ENCODE measurements around the gene NOS1AP.
A peak's percentile ranks its signal among the peaks of the same experiment; 100 is the strongest.

The NOS1AP gene

GRCh38 chr1:162386292-162387225, 317.1 kb downstream of the NOS1AP start:
- no peak for DNase-seq (ENCODE audit: low read depth)

- DNase-seq (ENCODE audit: low read depth), result no peak
Measured at GRCh38 chr1:162387226-162388082, 318.0 kb downstream of the NOS1AP start.

DNA sequence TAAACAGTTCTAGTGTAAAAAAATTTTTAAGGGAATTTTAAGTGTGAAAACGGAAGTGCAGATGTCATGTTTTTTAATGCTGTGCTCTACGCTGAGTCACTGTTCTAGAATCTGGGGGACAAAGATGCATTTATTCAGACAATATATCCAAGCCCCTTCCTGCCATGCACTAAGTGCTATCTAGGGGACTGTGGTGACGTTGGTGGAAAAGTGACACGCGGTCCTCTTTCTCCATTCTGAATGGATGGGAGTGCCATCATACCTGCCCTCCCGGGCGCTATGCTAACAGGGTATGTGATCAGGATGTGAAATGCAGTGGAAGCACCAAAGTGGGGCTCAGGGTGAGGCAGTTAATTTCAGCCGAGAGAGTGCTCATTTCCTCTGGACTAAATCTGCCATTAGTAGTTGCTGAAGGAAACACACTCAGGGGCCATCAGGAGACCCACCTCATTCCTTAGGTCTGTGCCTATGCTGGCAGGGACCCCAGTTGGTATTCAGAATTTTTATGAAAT, 318.6 kb downstream of the NOS1AP start:
- DNase-seq (ENCODE audit: low read depth), result no peak

DNA sequence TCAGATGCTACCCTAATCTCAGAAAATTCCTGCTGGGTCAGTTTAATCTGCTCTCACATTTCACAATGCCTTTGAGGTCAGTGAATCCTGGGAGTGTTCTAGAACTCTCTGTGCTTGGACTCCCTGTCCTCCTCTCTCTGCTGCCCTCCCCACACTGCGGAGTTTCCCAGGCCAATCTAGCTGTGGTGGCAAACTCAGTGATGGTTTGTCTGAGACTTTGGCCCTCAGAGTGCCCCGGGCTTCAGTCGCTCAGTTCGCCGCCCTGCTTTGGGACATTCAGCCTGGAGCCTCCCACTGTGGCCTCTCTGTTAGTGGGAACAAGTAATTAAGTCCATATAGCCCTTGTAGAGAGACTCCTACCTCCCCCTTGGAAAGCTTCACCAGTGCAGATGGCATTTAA, 319.1 kb downstream of the NOS1AP start:
- no peak for DNase-seq (ENCODE audit: low read depth)

DNA sequence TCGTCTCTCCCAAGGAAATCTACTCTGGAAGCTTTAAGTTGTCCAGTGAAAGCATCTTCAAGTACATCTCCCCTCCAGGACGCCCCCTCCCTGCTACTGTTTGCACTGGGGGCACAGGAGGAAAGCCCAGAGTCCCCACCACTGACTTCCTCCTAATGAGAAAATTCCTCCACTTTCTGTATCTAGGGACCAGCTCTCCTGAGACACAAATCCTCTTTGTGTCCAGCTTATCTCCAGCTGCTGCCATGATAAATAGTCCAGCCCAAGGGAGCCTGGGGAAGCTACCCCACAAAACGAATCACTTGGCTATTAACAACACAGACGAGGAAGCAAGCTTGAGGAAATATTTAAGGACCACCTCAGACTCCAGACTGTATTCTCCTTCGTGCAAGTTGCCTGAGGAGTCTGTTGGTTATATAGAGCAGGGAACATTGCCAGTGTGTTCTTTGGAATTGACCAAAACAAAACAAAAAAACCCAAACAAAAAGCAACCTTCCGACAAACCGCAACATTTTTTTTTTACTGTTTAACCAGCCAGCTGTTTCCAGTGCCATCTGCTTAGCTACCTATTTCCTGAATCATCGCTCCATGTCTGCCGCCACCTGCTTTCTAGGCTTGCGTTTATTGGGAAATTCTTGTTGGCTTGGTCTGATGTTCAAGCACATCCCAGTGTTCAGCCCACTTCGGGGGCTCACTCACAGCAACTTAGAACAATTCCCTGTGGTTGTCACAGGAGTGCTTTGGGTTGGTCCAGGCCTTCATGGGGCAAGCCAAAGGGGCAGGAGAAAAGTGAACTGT, 319.7 kb downstream of the NOS1AP start:
- no peak for DNase-seq (ENCODE audit: low read depth)

- no peak for DNase-seq (ENCODE audit: low read depth)
Measured at GRCh38 chr1:162389971-162390370, 320.5 kb downstream of the NOS1AP start.

- DNase-seq (ENCODE audit: low read depth), result no peak
Measured at GRCh38 chr1:162390396-162391185, 321.1 kb downstream of the NOS1AP start.

DNA sequence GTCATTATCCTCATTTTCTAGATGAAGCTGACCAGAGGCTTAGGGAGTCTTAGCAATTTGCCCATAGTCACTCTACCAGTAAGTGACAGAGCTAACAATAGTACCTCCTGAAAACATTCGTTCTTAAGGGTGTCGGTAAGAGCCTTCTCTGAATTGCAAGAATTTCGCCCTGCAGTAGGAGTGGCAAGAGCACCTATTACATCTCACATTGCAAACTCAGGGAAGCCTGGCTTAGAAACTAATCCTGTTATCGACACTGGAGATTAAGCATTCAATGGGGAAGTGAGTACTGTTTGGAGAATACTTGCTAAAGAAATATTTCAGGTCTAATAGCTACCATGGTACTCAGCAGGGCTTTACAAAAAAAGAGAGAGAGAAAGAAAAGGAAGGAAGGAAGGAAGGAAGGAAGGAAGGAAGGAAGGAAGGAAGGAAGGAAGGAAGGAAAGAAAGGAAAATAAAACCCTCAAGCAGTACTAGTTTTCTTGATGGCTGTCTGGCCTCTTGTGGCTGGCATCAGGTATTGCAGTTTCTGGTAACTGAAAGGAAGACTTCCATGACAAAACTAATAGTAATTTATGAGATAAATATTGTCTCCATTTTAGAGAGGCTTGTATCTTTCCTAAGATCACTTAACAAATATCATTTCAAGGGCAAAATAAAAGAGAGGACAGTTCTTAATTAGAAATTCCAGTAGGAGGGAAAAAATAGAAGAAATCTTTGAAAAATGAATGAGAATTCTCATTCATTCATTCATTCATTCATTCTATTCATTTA, 322.5 kb downstream of the NOS1AP start:
- DNase-seq (ENCODE audit: low read depth), result no peak

DNA sequence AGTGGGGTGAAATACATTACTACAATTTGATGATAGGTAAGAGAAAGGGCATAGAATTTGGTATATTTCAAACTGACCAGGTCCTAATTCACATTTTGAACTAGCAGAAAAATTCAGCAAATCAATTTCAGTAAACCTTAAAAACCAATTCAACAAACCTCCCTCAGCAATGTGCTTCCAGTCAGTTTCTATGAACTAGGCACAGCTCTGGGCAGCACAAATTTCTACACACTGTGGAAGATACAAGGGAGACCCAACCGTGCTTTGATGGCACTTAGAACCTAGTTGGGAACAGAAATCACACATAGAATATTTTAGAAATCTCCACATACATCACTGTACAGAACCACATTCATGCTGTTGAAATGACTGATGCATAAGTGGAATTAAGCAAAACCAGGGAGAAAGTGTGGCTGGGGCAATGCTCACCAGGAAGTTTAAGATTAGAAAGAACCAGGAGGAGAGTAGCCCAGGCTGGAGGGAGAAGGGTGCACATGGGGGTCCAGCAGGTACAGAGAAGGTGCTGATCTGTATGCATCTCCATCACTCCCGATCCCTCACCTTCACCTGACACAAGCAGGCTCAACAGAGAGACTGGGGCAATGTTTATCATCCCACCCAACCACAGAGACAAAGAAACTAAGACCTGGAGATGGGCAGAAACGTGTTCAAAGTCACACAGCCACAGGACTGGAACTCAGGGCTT, 326.9 kb downstream of the NOS1AP start:
- DNase-seq (ENCODE audit: low read depth), result no peak

- no peak for DNase-seq (ENCODE audit: low read depth)
Measured at GRCh38 chr1:162397039-162397448, 327.6 kb downstream of the NOS1AP start.

- no peak for DNase-seq (ENCODE audit: low read depth)
Measured at GRCh38 chr1:162397943-162398560, 328.6 kb downstream of the NOS1AP start.

DNA sequence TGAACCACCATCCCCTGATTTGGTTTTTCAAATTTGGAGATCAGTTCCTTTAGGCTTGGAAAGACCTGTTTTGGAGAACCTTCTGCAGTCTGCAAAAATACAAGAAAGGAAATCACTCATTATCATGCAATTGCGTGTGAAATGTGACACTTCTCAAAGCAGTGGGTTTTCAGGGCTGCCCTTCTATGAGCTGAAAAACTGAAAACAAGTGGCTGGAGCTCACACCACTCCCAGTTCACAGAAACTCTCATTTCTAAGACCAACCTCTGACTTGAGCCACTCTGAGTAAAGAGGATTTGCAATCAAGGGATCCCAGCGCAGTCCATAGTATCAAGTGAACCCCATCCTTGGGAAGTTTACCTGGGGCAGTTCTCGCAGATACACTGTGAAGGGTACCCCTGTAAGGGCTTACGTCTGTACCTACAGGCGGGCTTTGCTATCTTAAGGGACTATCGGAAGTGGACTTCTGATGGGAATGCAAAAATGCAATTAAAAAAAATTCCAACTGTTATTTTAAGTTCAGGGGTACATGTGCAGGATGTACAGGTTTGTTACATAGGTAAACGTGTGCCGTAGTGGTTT, 329.6 kb downstream of the NOS1AP start:
- DNase-seq (ENCODE audit: low read depth), result no peak

DNA sequence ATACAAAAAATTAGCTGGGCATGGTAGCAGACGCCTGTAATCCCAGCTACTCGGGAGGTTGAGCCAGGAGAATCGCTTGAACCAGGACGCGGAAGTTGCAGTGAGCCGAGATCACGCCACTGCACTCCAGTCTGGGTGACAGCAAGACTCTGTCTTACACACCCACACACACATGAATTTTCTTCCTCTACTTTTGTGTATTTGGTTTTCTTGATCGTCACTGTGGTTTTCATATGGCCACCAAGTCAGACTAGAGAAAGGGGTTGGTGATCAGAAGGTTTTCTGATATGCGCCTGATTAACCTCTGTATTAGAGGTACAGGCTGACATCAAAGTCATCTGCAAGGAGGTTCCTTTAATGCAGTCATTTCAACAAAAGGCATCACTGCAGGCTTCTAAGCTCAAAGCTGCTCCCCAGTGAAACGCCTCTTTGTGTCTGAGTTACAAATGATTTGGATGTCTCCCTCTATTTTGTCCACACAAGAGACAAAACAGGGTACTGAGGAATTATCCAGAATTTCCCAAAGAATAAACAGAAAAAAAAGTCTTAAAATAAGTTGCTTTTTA, 331.4 kb downstream of the NOS1AP start:
- no peak for DNase-seq (ENCODE audit: low read depth)

DNA sequence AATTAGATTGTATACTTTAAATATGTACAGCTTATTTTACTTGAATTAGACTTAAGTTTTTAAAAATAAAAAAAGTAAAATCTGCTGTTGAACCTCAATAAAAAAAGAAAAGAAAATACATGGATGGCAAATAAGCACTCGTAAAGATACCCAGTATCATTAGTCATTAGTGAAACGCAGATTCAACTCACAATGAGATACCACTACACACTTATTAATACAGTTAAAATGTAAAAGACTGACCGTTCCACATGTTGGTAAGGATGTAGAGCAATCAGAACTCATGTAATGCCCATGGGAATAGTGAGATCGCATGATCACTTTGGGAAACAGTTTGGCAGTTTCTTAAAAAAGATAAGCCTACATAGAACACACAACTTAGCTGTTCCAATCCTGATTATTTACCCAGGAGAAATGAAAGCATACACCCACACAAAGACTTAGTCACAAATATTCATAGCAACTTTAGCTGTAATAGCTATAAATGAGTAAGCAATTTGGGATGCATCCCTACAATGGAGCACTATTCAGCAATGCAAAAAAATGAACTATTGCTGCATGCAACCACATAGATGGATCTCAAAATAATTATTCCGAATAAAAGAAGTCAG, 335.2 kb downstream of the NOS1AP start:
- DNase-seq (ENCODE audit: low read depth), result peak; percentile 17

DNA sequence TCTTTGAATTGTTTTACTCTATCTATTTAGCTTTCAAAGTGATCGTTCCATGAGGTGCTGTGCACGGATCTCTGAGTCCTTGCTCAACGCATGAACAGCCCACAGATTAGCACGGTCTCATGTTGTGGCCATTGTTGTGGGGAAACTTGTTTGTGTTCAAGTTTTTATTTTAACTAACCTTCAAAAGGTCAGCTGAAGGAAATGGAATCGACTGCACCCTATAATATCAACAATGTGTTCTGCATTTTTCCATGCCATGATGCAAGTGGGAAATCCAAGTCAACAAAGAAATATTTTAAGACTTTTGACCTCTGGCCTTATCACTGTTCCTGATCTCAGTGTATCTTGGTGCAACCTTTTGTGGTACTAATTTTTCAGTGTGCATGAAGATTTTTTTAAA, 336.3 kb downstream of the NOS1AP start:
- no peak for DNase-seq (ENCODE audit: low read depth)

DNA sequence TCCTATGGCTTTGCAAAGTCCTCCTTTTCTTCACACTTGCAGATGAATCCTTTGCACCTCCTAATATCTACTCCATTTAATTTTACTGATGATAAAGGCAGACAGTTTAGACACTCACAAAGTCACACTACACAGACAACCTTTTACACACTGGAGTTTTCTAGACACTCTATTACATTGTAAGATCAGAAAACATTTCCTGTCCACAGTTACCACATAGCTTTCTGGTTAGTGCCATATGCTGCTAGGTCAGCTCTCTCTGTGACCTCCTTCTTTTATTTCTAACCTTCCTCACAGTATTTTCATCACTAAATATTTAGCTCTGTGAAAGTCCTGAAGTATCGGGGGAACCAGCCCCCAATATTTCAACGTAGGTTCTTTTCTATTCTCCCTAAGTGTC, 337.3 kb downstream of the NOS1AP start:
- no peak for DNase-seq (ENCODE audit: low read depth)

DNA sequence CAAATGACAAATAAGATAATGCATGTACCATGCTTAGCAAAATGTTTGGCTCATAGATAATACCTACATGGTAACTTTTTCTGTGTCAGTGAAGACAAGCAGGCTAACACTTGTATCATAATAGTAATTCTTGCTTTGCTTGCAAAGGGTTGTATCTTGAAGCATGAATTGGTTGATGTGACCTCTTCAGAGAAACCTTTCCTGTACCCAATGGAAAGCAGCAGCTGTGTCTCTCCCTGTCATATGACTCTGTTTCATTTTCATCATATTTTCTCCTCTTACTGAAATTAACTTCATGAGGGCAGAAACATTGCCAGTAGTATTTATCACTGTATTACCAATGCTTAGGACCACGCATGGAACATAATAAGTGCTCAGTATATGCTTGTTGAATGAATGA, 338.0 kb downstream of the NOS1AP start:
- no peak for DNase-seq (ENCODE audit: low read depth)

GRCh38 chr1:162412002-162412401, 342.5 kb downstream of the NOS1AP start, which contains the start of gene SH2D1B:
Gene SH2D1B (minus strand): TSS chr1:162412136. CDS start chr1:162412016, 120 bp downstream.
- DNase-seq (ENCODE audit: low read depth), result no peak
